Vagina (tissue), 2 donors: ENCODE results near the gene TSACC.

Experiments
- POLR2A ChIP-seq, 2 donors: fragments of 450-650 bp; IDR thresholded peaks; one replicate each; pipeline ENCODE4 v1.6.1; 2017; ENCODE audit warnings: antibody characterized with exemption in 2 of 2, mild to moderate bottlenecking in 2 of 2, moderate library complexity in 2 of 2
- POLR2AphosphoS5 ChIP-seq, 2 donors: sonication (generic); formaldehyde crosslinking; IDR thresholded peaks; one replicate each; pipeline ENCODE4 v1.9.0; 2017; ENCODE audit warnings: antibody characterized with exemption in 2 of 2, mild to moderate bottlenecking in 2 of 2, low read depth in 1 of 2; ENCODE audit not compliant: insufficient read depth in 1 of 2
- TF ChIP-seq, protein P1 (sequence below), 3 experiments: fragments of 450-650 bp in 2 of 3; fragments of 200-600 bp in 1 of 3; sonication (generic) in 1 of 3; IDR thresholded peaks; one replicate each; pipeline ENCODE4 v1.5.1; 2017 to 2019; ENCODE audit warnings: antibody characterized with exemption in 3 of 3, mild to moderate bottlenecking in 2 of 3, moderate library complexity in 2 of 3

DNA sequence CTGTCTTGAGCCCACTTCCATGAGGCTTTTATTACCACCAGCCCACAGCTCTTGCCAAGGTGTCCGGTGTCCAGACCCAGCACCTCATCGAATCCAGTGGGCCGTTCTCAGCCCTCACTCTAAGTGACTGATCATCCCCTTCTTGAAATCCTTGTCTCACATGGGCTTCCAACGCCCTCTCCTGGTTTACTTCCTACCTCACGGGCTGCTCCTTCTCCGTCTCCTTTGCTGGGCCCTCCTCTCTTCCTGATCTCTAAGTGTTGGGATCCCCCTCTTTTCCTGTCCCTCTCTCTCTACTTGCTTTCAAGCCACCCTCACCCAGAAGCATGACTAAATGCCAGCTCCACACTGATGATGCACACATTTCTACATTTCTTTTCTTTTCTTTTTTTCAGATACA lies 21.6 kb downstream of the TSACC start:
- TF ChIP-seq, protein P1, sequence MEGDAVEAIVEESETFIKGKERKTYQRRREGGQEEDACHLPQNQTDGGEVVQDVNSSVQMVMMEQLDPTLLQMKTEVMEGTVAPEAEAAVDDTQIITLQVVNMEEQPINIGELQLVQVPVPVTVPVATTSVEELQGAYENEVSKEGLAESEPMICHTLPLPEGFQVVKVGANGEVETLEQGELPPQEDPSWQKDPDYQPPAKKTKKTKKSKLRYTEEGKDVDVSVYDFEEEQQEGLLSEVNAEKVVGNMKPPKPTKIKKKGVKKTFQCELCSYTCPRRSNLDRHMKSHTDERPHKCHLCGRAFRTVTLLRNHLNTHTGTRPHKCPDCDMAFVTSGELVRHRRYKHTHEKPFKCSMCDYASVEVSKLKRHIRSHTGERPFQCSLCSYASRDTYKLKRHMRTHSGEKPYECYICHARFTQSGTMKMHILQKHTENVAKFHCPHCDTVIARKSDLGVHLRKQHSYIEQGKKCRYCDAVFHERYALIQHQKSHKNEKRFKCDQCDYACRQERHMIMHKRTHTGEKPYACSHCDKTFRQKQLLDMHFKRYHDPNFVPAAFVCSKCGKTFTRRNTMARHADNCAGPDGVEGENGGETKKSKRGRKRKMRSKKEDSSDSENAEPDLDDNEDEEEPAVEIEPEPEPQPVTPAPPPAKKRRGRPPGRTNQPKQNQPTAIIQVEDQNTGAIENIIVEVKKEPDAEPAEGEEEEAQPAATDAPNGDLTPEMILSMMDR (IDR thresholded peaks at IDR 0.05), result no peak
- TF ChIP-seq POLR2A (IDR thresholded peaks at IDR 0.05), result no peak
- TF ChIP-seq POLR2AphosphoS5 (IDR thresholded peaks at IDR 0.05; ENCODE audit: insufficient read depth in 1 of 2, low read depth in 1 of 2), result no peak
